Activated gamma-delta T cell treated with Interleukin-2 at 50 U/mL for 16 hours (primary cell): ENCODE measurements around the gene PRKG1.
"Not testable (repeated sequence)": the region's sequence is repeated elsewhere in the genome, so short reads cannot be mapped to it uniquely, and the experiment has no call there.

Experiments used
- DNase-seq: peaks from one replicate; pipeline ENCODE4 v3.0.0-alpha.2; 2020

PRKG1 gene

DNA sequence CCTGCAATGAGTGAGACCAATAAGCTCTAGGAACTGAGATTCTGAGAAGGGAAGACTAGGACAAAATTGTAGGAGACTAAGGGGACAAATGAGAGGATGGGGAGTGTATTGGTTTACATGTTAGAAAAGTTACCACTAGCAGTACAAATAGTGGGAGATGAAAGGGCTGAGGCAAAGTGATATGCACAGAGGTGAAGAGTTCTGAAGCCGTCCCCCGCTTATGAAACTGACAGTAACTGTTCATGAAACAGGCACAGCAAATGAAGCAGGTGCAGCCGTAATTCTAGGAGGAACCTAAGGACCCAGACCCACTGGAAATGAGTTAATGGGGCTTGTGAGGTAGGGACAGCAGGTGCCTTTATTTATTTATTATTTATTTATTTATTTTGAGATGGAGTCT is 211.3 kb downstream of the PRKG1 start:
- DNase-seq = no peak

DNA sequence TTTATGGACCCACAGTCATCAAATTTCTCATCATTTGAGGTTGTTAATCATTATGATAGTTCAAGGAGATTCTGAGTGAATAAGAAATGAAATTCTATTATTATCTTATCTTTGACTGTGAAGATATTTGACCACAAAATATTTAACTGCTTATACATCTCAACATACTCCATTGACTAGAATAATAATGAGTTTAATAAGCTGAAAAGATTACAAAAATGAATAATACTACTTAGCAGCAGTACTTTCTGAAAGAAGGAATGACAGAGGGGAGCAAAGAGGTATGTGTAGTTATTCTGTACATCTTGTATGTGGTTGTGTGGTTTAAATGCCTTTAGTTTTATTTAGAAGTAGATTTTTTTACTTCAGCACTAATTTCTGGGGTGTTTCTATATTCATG is 214.2 kb downstream of the PRKG1 start:
- no peak for DNase-seq

DNA sequence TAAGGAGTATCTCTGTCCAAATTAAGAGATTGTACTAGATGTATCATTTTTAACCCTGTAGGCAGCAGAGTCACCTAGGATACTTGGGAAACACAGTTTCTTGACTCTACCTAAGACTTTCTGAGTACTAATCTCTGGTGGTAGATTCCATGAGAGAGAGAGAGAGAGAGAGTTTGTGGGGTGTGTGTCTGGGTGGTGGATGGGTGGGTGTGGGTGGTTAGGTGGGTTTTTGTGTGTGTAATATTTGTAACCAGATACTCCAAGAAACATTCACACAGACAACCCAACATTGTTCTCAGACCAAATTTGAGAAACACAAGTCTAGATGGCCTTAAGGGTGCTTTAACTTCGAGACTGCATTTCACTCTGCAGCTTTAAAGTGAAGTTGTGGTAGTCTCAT is 215.2 kb downstream of the PRKG1 start:
- DNase-seq = no peak

DNA sequence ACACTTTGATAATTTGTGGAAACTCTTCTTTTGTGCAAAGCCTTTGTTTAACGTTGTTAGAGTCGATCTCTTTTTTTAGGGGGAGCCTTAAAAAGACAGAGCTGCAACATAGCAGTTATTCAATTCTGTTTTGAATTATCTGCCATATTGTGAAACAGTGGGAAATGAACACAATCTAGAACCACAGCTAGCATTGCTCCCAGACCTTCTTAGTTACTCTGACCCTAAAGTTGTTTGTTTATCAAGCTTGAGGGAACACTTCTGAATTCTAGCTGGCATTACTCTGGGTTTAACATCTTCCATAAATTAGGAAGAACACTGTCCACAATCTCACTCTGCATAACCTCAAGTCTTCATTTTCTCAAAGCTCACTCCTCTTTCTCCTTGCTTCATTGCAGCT is 217.7 kb downstream of the PRKG1 start:
- no peak for DNase-seq

DNA sequence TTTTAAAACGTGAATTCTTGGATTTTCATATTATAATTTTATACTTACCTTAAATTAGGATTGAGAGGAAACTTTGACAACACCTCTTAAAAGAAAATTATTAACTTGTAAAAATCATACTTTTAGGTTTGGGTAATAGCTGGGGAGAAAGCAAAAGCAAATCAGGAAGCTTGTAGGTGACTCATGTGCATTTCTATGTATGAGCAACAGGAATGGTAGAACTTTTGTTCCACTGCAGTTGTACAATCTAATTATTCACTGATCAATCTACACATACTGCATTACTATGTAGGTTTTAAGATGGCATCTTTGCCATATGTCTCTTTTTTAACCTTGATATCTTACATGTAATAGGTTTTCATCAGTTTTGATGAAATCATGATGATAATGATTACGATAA is 223.2 kb downstream of the PRKG1 start:
- DNase-seq = no peak

- no peak for DNase-seq
Observed at GRCh38 chr10:51300617-51301304, 226.5 kb downstream of the PRKG1 start.

GRCh38 chr10:51301644-51302043 is 227.4 kb downstream of the PRKG1 start:
- no peak for DNase-seq

- no peak for DNase-seq
Observed at GRCh38 chr10:51302316-51302715, 228.0 kb downstream of the PRKG1 start.

- DNase-seq = no peak
Observed at GRCh38 chr10:51308116-51308515, 233.8 kb downstream of the PRKG1 start.

GRCh38 chr10:51311228-51311627 is 236.9 kb downstream of the PRKG1 start:
- DNase-seq = no peak

GRCh38 chr10:51312817-51313216 is 238.5 kb downstream of the PRKG1 start:
- no peak for DNase-seq

DNA sequence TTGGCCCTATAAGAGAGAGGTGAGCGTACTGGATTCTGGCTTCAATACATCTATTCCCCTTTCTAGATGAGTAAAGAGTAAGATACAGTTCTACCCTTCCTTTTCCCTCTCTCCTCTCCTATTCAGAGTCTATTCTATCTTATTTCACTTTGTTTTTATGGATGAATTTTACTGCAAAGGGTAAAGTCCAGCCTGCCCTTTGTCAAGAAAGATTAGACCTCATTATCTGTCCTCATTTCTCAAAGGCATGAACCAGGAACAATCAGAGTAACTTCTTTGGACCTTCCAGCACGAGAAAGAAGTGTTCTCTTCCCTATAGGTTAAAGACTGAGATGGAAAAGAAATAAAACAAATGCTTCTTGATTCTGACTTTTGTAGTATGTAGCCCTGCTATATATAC is 239.0 kb downstream of the PRKG1 start:
- DNase-seq = no peak

DNA sequence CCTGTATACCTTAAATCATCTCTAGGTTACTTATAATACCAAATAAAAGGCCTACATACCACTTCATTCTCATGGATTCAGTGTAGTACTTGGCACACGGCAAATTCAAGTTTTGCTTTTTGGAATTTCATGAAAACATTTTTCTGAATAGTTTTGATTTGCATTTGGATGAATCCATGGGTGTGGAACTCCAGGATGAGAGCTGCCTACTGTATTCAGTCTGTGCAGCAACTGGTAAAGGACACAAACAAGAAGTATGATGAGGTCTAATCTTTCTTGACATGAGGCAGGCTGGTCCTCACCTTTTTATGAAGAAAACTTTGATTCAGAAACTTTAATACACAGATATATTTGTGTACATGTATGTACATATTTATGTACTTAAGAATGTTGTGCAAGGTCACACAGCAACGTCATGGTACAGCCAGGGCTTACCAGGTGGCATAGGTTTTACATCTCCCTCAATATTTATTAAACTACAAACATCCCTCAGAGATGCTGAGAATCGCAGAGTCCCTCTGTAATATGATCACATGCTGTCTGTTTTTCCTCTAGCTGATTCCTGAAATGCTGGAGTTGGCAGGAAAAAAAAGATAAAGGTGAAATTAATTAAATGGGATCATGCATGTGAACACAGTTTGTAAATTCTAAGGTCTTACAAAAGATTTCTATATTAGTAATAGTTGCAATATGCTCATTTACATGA is 239.6 kb downstream of the PRKG1 start:
- DNase-seq = no peak

GRCh38 chr10:51314481-51314880 is 240.2 kb downstream of the PRKG1 start:
- DNase-seq = no peak

GRCh38 chr10:51318399-51319172 is 244.3 kb downstream of the PRKG1 start:
- no peak for DNase-seq

GRCh38 chr10:51319173-51319435 is 244.8 kb downstream of the PRKG1 start:
- no peak for DNase-seq

- DNase-seq = no peak
Observed at GRCh38 chr10:51321300-51321699, 247.0 kb downstream of the PRKG1 start.

- DNase-seq = no peak
Observed at GRCh38 chr10:51321980-51322379, 247.7 kb downstream of the PRKG1 start.

DNA sequence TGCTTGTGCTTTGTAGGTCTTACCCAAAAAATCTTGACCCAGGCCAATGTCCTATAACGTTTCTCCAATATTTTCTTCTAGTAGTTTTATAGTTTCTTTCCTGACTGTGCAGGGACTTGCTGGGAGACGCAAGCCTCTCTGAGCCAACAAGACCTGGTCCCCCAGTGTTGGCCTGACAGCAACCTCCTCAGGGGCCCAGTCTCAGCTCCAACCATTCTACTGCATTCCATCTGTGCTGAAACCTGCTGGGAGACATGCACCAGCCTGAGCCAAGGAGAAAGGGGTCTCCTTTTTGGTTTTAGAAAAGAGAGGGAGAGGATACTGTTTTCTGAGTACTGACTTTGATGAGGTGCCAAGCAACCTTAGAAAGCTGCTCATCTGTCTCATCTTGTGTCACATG is 251.4 kb downstream of the PRKG1 start:
- DNase-seq = no peak

DNA sequence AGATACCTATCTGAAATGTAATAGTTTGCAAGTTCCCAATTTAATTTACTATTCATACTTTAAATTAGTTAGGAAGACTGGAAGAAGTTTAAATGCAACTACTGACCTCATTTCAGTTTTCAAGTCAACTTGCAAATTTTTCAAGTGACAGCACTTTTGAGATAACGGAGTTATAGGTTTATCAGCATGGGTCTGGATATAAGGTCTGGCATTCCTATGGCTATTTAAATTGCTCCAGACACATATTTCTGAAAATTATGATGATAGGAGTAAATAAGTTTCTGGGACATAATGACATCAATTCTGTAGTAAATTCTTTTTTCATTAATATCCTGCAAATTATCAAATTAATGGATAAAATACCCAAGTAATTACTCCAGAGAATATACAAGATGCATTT is 251.9 kb downstream of the PRKG1 start:
- DNase-seq = no peak

DNA sequence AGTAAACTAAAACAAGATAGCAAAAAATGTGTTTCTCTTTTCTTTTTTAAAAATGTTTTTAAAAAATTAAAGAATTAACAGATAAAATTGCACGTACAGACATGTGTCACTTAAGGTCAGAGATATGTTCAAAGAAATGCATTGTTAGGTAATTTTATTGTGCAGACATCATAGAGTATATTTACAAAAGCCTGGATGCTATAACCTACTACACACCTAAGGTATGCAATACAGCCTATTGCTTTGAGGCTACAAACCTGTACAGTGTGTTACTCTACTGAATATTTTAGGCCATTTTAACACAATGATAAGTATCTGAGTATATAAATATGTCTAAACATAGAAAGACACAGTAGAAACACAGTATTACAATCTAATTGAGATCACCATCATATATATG is 253.1 kb downstream of the PRKG1 start:
- DNase-seq = no peak

GRCh38 chr10:51340366-51340765 is 266.1 kb downstream of the PRKG1 start:
- DNase-seq = no peak

DNA sequence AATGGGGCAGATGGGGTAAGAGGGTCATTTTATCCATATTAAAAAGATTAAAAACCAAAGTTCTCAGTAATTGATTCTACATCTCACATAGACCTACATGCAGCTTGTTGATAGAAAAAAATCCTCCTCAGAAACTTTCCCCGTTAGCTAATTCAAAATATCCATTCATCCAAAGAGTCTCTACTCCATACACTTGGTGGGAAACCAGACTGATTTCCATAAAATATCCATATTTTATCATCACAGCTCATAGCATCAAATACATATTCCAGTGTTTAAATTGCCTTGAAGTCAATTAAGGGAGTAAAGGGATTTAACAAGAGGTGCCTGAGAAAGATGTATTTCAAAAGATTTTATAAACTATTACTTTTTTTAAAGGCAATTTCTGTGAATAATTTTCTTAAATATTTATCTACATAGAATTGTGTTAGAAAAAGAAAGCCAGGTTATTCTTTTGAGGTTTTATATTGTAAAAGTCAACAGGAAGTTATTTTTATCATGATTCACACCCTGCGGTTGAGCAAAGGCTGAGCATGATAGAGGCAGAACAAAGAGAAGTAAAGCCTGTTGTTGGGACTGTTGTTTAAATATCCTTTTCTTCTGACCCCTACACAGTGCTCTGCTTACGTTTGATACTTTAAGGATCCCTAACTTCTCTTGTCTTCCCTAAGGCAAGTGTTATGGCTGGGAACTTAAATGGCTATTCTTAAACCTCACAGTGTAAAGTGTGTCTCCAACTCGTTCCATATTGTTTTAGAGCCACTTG is 266.7 kb downstream of the PRKG1 start:
- DNase-seq = no peak

- not testable (repeated sequence) for DNase-seq
Observed at GRCh38 chr10:51341745-51342144, 267.5 kb downstream of the PRKG1 start.
